K562 (cell line): ENCODE data around the gene HECW1. TPM values are rescaled to one million over a fixed set of nuclear protein-coding genes. Genes with fewer than 3 reads are reported as not detected.

Source experiments
- ATAC-seq: fragments of 200-7000 bp; cut with Tn5 transposase; 3 replicates; pipeline ENCODE4 v1.9.1; 2020; ENCODE audit warnings: moderate library complexity
- BruUV-seq: library from RNA; stranded (reverse); fragments of 400-500 nt; replicated peaks from 2 replicates; lab custom pipeline; 2021; lab: Mats Ljungman, UMichigan
- CTCF ChIA-PET: fragments of 300-600 bp; formaldehyde crosslinking; extraction: SDS; loops from one replicate; lab custom pipeline; 2021; ENCODE audit warnings: low intra/inter-chr PET ratio; lab: Yijun Ruan, JAX
- POLR2A ChIA-PET: fragments of 300-600, 350-650 bp; sonication (Branson Sonifier 250); formaldehyde crosslinking; extraction: SDS; loops from one replicate; lab custom pipeline; 2021; ENCODE audit warnings: antibody characterized with exemption, inconsistent platforms; lab: Yijun Ruan, JAX
- DNase-seq, 4 experiments: peaks; one replicate each; pipeline versions ENCODE4 v3.0.0 to v3.0.0-alpha.2; 2011 to 2018; ENCODE audit warnings: low spot score in 3 of 4, mixed read lengths in 3 of 4; ENCODE audit errors: extremely low read depth in 1 of 4
- FAIRE-seq: peaks from 2 replicates; lab custom pipeline; 2011; peaks lifted over from hg19 to GRCh38; lab: Jason Lieb, UNC
- H2AFZ ChIP-seq: 2 replicates; pipeline ENCODE4 v1.6.0; 2011; ENCODE audit warnings: low read depth, low read length, control low read depth, inconsistent platforms
- H3K27ac ChIP-seq: fragments of 200-600 bp; 3 replicates; pipeline ENCODE4 v1.8.0; 2011; ENCODE audit warnings: low read depth, mild to moderate bottlenecking, control low read depth, inconsistent platforms, low read length, moderate library complexity, mixed read lengths; ENCODE audit errors: extremely low read depth
- H3K27me3 ChIP-seq, 2 experiments: fragments of 300-600 bp in 1 of 2; 2 replicates in 1 of 2; 3 replicates in 1 of 2; pipeline versions ENCODE4 v1.6.0 to v1.8.0; 2011; ENCODE audit warnings: inconsistent platforms in 2 of 2, low read length in 2 of 2, mild to moderate bottlenecking in 1 of 2, mixed read lengths in 1 of 2, moderate library complexity in 1 of 2; ENCODE audit not compliant: control insufficient read depth in 2 of 2, insufficient read depth in 2 of 2
- H3K36me3 ChIP-seq: fragments of 300-600 bp; 3 replicates; pipeline ENCODE4 v1.8.0; 2011; ENCODE audit warnings: mild to moderate bottlenecking, low read length, inconsistent platforms; ENCODE audit not compliant: control insufficient read depth, insufficient read depth
- H3K4me1 ChIP-seq, 2 experiments: fragments of 200-600 bp in 1 of 2; replicated peaks in 1 of 2; 2 replicates in 1 of 2; 3 replicates in 1 of 2; pipeline versions ENCODE4 v1.5.1 to v1.8.0; 2011; ENCODE audit warnings: inconsistent platforms in 2 of 2, low read length in 2 of 2, mild to moderate bottlenecking in 1 of 2, mixed read lengths in 1 of 2, moderate library complexity in 1 of 2; ENCODE audit not compliant: control insufficient read depth in 2 of 2, insufficient read depth in 2 of 2
- H3K4me2 ChIP-seq: 2 replicates; pipeline ENCODE4 v1.6.1; 2011; ENCODE audit warnings: low read length, control low read depth, inconsistent platforms, mixed read lengths; ENCODE audit not compliant: insufficient read depth
- H3K4me3 ChIP-seq: fragments of 200-600 bp; sonication (generic), shearing (Covaris generic); 2 replicates; pipeline ENCODE4 v1.5.1; 2016; ENCODE audit warnings: control low read depth, inconsistent platforms
- H3K79me2 ChIP-seq: fragments of 200-600 bp; 3 replicates; pipeline ENCODE4 v1.8.0; 2011; ENCODE audit warnings: low read length, inconsistent platforms; ENCODE audit not compliant: control insufficient read depth, insufficient read depth
- H3K9ac ChIP-seq, 2 experiments: 2 replicates each; pipeline versions ENCODE4 v1.6.0 to v1.6.1; 2011; ENCODE audit warnings: low read depth in 2 of 2, low read length in 2 of 2, control low read depth in 1 of 2, inconsistent platforms in 1 of 2, mild to moderate bottlenecking in 1 of 2, mixed read lengths in 1 of 2; ENCODE audit not compliant: insufficient read depth in 1 of 2
- H3K9me1 ChIP-seq: one replicate; pipeline ENCODE4 v1.6.0; 2011; ENCODE audit warnings: inconsistent platforms, mild to moderate bottlenecking, low read length, moderate library complexity; ENCODE audit not compliant: control insufficient read depth, insufficient read depth
- H3K9me3 ChIP-seq: replicated peaks from 2 replicates; pipeline ENCODE4 v1.5.1; 2011; ENCODE audit warnings: low read depth, low read length, inconsistent platforms; ENCODE audit not compliant: control insufficient read depth, insufficient read depth
- H4K20me1 ChIP-seq: replicated peaks from 2 replicates; pipeline ENCODE4 v1.6.1; 2011; ENCODE audit warnings: low read length, inconsistent platforms, mixed read lengths; ENCODE audit not compliant: control insufficient read depth, insufficient read depth
- CBX1 ChIP-seq: sonication (generic); IDR thresholded peaks from 2 replicates; pipeline ENCODE4 v1.6.1; 2016; ENCODE audit warnings: antibody characterized with exemption, low read depth, mild to moderate bottlenecking
- CTBP1 ChIP-seq: fragments of 450-650 bp; IDR thresholded peaks from 2 replicates; pipeline ENCODE4 v1.6.1; 2016; ENCODE audit warnings: borderline replicate concordance
- HDGF ChIP-seq: fragments of 450-650 bp; IDR thresholded peaks from 2 replicates; pipeline ENCODE4 v1.6.1; 2016
- PCBP1 ChIP-seq: fragments of 200-400 bp; formaldehyde crosslinking; IDR thresholded peaks from 2 replicates; pipeline ENCODE4 v1.6.1; 2018; ENCODE audit warnings: mild to moderate bottlenecking, low read depth, low read length; ENCODE audit not compliant: poor library complexity, severe bottlenecking
- ZKSCAN1 ChIP-seq: fragments of 150-350 bp; IDR thresholded peaks from 2 replicates; pipeline ENCODE4 v1.6.1; 2016; ENCODE audit warnings: low read depth, low read length
- WGBS: fragments of 100-300 bp; shearing (Covaris generic); methylation state at CpG from one replicate; pipeline ENCODE4 v1.1.6; 2016; ENCODE audit warnings: low coverage, mixed read lengths; ENCODE audit not compliant: insufficient coverage; ENCODE audit errors: missing lambda C conversion rate; 5-methylcytosine and 5-hydroxymethylcytosine counted together
- in situ Hi-C: fragments of 300-500 bp; cut with MboI; formaldehyde crosslinking; loops from 4 replicates; pipeline ENCODE4 v1.15.0; 2018; ENCODE audit warnings: inconsistent platforms, mixed read lengths
- intact Hi-C: fragments of 100-400 bp; cut with micrococcal nuclease; formaldehyde crosslinking; loops from 2 replicates; pipeline ENCODE4 v1.14.2; 2022
- polyA plus RNA-seq, 8 experiments: library from polyadenylated mRNA; depleted of rRNA in 4 of 8; stranded (reverse) in 5 of 8; unstranded in 3 of 8; fragments of >200 nt; fragmentation: Nextera tagmentation in 2 of 8; fragmentation: Illumina TruSeq in 1 of 8; extraction: Ambion mirVana in 2 of 8; extraction: Trizol in 1 of 8; gene quantifications; 2 replicates each; pipeline versions ENCODE4 v1.2.1 to v1.2.3, GENCODE V29; 2011 to 2014; ENCODE audit warnings: inconsistent platforms in 1 of 8, missing spikeins in 1 of 8
- total RNA-seq, 7 experiments: library from RNA; depleted of rRNA in 6 of 7; stranded (reverse); fragments of >200 nt in 6 of 7; fragmentation: Illumina TruSeq in 2 of 7; extraction: Trizol in 2 of 7; gene quantifications; 2 replicates each; pipeline versions ENCODE4 v1.2.1 to v1.2.3, GENCODE V29; 2011 to 2021; ENCODE audit warnings: low replicate concordance in 1 of 7
- TF ChIP-seq, protein P1 (sequence below): fragments of 250-450 bp; sonication (Bioruptor Pico); IDR thresholded peaks from 2 replicates; pipeline ENCODE4 v1.5.0; 2021

HECW1 gene
- total and polyA plus RNA-seq, 9 of the 15 experiments (the other 6 are each of a cell fraction or from before 2014, with no cell fraction given) = 0.07 to 0.31 (median 0.13) TPM; not detected in 4

DNA sequence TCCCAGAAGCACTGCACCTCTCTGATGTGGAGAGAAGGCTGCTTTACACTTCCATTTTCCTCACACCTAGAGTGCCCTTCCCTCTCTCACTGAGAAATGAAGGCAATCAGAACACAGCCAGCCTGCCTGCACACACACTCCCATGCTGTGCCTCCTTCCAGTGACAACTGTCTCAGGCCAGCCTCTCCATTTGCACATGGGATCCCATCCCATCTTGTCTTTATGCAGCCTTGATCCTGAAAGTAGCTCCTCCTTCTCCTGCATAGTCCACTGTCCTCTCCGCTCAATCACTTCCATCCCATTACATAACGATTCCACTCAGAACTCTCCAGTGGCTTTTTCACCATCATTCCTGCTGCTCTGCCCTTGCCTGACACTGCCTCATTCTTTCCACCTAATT lies 266.8 kb downstream of the HECW1 start:
- no peak overlapping the region for H2AFZ ChIP-seq
- no peaks in the 10 kb centered on the region for H4K20me1 ChIP-seq
- POLR2A ChIA-PET = no interaction called here
- no peak overlapping the region for H3K27ac ChIP-seq
- H3K4me2 ChIP-seq = no peak overlapping the region
- no peak for DNase-seq
- no peak for FAIRE-seq
- no peaks in the 10 kb centered on the region; a peak in 1 of 5 replicates for H3K4me1 ChIP-seq
- H3K9ac ChIP-seq = no peak overlapping the region
- CTCF ChIA-PET = no interaction called here
- TF ChIP-seq, protein P1, sequence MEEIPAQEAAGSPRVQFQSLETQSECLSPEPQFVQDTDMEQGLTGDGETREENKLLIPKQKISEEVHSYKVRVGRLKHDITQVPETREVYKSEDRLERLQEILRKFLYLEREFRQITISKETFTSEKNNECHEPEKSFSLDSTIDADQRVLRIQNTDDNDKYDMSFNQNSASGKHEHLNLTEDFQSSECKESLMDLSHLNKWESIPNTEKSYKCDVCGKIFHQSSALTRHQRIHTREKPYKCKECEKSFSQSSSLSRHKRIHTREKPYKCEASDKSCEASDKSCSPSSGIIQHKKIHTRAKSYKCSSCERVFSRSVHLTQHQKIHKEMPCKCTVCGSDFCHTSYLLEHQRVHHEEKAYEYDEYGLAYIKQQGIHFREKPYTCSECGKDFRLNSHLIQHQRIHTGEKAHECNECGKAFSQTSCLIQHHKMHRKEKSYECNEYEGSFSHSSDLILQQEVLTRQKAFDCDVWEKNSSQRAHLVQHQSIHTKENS (CRISPR knock-in tag) = no peak
- no peak for TF ChIP-seq CBX1
- no peak for TF ChIP-seq ZKSCAN1
- TF ChIP-seq CTBP1 = no peak
- TF ChIP-seq, all 486 proteins: peak for 0
- Histone ChIP-seq H3K9me1 (no peaks in the 10 kb centered on the region), H3K36me3 (no peaks in the 10 kb centered on the region), H3K79me2 (no peaks in the 10 kb centered on the region), H3K9me3 (no peaks in the 10 kb centered on the region), H3K27me3 (peaks cover 0 to 10% of the 10 kb centered on the region in 2 experiments; a peak in 2 of 5 replicates), H3K4me3 (no peak overlapping the region)
- WGBS = 0% methylated on average over 2 of the region's 2 CpGs
- ATAC-seq = no peak
- intact Hi-C loops = no loop called here
- no TSS peak for BruUV-seq
- in situ Hi-C loops = no loop called here

DNA sequence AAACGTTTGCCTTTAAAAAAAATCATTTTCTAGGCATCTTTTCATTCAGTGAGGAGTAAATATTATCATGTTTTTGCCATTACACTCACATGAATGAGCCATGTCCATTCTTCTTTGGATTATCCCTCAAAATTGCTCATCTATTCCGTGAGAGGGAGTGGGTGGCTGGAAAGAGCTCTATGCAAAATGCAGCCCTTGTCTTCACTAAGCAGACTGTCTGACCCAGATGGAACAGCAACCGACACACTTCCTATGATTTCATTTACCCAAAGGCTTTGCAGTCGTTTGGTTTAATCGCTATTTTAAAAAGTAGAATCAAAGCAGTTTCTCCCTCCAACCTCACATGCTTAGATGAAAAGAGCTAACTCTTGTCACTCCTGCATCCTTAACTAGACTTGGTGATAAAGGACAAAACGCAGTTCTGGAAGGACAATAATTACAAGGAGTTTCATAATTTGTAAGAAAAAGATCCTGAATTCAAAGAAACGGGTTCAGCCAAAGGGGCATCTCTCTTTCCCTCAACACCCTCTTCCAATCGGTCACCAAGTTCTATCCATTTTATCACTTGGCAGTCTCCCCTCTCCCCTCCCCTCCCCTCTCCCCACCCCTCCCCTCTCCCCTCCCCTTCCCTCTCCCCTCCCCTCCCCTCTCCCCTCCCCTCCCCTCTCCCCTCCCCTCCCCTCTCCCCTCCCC lies 272.3 kb downstream of the HECW1 start:
- intact Hi-C loops = no loop called here
- H2AFZ ChIP-seq = no peak overlapping the region
- TF ChIP-seq HDGF = no peak
- TF ChIP-seq PCBP1 = peak; percentile 60
- in situ Hi-C loops = no loop called here
- FAIRE-seq = no peak
- no peak overlapping the region for H3K27ac ChIP-seq
- no peak overlapping the region for H3K9ac ChIP-seq
- H3K36me3 ChIP-seq = no peaks in the 10 kb centered on the region
- no TSS peak for BruUV-seq
- CTCF ChIA-PET = no interaction called here
- DNase-seq = no peak
- H3K4me3 ChIP-seq = no peak overlapping the region
- H3K79me2 ChIP-seq = no peaks in the 10 kb centered on the region
- POLR2A ChIA-PET = no interaction called here
- H3K9me1 ChIP-seq = no peaks in the 10 kb centered on the region
- no peaks in the 10 kb centered on the region for H3K9me3 ChIP-seq
- H4K20me1 ChIP-seq = no peaks in the 10 kb centered on the region
- no peaks in the 10 kb centered on the region for H3K27me3 ChIP-seq
- no peaks in the 10 kb centered on the region; a peak in 1 of 5 replicates for H3K4me1 ChIP-seq
- under 1% methylated on average over 8 of the region's 8 CpGs for WGBS
- H3K4me2 ChIP-seq = no peak overlapping the region
- ATAC-seq = no peak
